ENCODE results near the gene BTBD8.

BTBD8 gene

DNA sequence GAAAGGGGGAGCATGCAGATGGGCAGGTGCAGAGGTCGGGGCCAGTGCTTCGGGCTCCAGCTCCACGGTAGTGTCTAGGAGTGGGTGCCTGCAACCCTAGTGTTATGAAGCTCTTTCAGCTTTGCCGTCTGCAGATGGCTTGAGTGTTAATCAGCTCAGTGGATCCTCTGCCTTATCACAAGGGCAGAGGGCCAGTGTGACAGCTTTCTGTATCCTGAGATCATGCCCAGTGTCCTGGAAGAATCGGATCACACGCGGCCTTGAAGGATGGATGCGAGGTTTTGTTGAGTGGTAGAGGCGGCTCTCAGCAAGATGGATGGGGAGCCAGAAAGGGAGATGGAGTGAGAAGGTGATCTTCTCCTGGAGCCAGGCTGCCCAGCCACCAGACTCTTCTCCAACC lies 112.1 kb downstream of the BTBD8 start:
- DNase-seq (ENCODE audit: low read depth in 2 of 2), result no peak

DNA sequence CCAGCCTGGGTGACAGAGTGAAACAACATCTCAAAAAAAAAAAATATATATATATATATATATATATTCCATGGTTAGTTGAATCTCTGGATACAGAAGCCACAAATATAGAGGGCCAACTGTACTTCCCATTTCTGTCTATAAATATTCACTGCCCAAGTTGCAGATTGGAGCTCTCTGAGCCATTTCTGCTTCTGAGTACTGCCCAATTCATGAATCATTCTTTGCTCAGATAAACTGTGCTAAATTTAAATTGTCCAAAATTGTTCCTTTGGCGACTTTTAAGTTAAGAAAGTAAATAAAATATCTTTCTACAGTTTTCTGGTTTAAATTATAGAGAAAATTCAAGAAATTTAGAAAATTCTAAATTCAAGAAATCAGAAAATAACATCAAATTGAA lies 114.4 kb downstream of the BTBD8 start:
- DNase-seq (ENCODE audit: low read depth in 2 of 2), result no peak

DNA sequence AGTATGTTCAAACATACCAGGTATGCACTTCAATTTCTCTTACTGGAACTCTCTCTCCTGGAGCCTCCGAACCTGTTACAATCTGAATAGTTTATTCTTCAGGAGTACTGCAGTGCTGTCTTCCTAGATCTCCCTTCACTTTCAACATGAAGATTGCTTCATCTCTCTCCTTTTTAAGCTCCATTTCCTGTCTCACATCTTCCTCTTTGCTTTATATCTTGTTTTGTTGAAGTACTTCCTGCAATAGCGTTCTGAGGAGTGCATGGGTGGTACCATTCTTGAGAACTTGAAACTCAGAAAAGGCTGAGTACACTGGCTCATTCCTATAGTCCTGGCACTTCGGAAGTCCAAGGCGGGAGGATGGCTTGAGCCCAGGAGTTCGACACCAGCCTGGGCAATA lies 121.8 kb downstream of the BTBD8 start:
- DNase-seq (ENCODE audit: low read depth in 2 of 2), result no peak

DNA sequence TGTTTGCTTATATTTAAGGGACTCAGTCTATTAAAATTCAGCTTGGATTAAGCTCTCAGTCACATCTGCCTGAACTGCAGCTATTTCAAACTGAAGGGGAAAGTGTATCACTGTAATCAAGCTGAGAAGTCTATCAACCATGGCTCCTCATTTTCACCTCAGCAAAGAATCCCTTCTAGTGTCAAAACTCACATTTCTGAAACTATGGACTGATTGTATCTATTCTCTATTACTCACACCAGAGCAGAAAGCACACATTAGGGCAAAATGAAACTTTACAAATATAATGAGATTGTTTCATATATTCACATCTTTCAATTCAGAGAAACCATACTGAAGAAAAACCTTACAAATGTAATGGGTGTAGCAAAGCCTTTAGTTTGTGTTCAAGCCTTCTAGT lies 123.0 kb downstream of the BTBD8 start:
- DNase-seq (ENCODE audit: low read depth in 2 of 2), result no peak

DNA sequence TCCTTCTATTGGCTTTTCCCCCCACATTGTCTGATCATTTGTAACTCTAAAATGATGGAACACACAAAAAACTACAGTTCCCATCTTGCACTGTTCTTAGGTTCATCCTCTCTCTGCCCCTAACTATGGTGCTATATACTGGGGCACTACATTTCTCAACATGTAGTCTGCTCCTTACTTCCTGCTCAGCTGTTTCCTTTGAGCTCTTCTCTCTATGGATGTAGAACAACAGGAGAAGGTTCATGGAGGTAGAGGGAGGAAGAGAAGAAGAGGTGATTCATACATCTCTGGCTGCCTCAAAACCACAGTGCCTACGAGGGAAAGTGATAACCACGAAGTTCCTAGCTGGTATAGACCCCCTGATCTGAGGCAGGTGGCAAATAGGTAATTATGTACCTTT lies 130.6 kb downstream of the BTBD8 start:
- DNase-seq (ENCODE audit: low read depth in 2 of 2), result no peak

DNA sequence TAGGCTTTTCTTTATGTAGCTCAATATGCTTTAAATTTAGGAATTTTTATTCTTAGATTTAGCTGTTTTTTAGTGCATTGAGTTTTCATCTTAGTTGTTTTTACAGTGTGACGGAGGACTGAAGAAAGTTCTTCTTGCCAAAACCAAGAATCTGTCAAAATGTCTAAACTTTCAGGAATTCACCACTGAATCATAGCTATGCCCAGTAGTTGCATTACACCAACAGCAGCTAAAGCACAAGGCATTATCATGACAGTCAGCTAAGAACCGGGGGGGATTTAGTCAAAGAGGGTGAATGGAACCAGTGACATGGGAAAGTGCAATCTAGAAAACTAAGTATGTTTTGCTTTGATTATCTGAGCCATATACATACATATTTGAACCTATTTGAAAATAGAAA lies 131.0 kb downstream of the BTBD8 start:
- DNase-seq (ENCODE audit: low read depth in 2 of 2), result no peak

DNA sequence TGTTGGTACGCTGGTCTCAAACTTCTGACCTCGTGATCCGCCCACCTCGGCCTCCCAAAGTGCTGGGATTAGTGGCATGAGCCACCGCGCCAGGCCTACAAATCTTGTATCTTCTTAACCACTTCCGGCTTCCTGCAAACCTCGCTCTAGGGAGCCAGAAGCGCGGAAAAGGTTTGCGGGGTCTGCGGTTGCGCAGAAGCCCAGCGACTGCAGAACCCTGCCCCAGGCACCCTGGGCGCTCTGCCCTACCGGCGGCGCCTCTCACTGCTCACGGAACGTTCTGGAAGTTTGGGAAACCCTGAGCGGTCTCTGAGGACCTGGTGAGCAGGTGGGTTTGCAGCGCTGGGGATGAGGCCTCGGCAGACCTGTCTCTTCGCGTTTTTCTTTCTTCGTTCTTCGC lies 137.6 kb downstream of the BTBD8 start, which contains the start of gene C1orf146:
Gene C1orf146 (plus strand): TSS at position 195 of the 400 bp plus-strand sequence. CDS start 13,506 bp downstream, outside the sequence.
- DNase-seq (ENCODE audit: low read depth in 2 of 2), result no peak

DNA sequence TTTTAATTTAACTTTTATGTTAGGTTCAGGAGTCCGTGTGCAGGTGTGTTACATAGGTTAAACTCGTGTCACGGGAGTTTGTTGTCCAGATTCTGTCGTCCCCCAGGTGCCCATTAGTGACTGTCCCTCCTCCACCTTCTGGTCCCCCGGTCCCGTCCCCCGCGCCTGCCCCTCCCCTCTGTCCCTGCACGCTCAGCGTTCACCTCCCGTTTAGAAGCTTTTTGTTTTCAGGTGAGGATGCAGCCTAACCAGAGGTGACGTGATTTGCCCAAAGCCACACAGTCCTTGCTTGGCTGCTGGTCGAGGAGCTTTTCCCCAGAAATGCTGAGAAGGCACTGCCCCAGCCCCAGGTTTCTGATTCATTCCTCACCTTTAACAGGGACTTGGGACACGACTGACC lies 138.4 kb downstream of the BTBD8 start:
- no peak for DNase-seq (ENCODE audit: low read depth in 2 of 2)

DNA sequence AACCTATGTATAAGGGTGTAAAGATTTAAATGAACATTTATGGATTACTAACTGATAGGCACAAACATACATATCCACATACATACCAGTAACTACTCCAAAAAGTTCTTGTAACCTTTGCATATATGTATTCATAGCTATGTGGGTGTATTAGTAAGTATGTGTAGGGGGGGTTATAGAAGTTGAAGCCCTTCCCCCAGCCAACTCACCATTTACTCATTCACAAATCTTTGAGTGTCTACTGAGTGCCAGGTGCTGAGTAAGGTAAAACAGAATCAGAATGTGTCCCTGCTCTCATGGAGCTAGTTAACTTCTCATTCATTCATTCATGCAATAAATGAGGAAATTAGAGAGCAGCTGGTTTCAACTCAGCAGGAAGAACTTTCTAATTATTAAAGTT lies 138.9 kb downstream of the BTBD8 start:
- no peak for DNase-seq (ENCODE audit: low read depth in 2 of 2)

DNA sequence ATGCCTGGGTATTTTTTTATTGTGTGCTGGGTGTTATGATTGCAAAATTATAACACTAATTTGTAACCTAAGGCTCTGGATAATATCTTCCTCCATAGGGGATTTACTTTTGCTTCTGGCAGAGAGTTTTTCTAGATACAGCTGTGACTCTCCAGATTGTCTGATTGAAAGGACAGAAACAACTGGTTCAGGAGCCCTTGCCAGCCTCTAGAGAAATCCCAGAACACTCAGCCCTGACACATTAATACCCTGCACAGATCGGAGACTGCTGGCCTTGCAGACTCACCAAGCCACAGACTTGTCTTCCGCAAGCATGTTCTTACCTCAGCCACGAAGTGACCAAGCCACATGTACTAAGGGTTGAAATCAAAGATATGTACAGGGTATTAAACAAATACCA lies 148.3 kb downstream of the BTBD8 start:
- no peak for DNase-seq (ENCODE audit: low read depth in 2 of 2)

DNA sequence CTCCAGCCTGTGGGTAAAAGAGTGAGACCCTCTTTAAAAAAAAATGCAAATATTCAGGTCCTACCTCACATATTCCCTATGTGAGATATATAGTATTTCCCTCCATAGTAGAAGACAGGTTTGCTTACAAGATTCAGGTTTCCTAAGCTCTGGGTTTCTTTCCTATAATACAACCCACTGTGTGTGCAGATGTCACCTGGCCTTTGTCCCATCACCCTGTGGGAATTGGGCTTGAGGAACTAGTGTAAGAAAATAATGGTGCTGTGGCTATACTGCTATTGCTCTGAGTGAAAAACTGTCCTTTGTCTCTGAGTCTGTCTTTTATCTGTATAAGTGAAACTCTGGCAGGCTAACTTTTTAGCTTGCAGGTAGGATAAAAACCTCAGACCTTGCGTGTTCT lies 150.6 kb downstream of the BTBD8 start:
- no peak for DNase-seq (ENCODE audit: low read depth in 2 of 2)

Data from stimulated activated CD4-positive, alpha-beta T cell treated with anti-CD3 and anti-CD28 coated beads, Interleukin-12 subunit alpha, Interleukin-12 subunit beta, amount 100 ng/mL, for 24 hours (primary cell).